ENCODE results near the gene CHTF18. TPM values are rescaled to one million over a fixed set of nuclear protein-coding genes. Genes with fewer than 3 reads are reported as not detected.
"Not testable (repeated sequence)": the region's sequence is repeated elsewhere in the genome, so short reads cannot be mapped to it uniquely, and the experiment has no call there.

CHTF18 gene
- total RNA-seq, 4 donors from 2014 or later = 5.0 to 17.8 (median 7.3) TPM

- no peak for TF ChIP-seq POLR2A (IDR thresholded peaks at IDR 0.05)
- Histone ChIP-seq H3K9me3 (peaks cover 0 to 24% (median 15%) of the 10 kb centered on the region in 3 donors), H3K27me3 (peaks cover 0 to 18% (median 0%) of the 10 kb centered on the region in 4 donors), H3K4me3 (no peak overlapping the region), H3K4me1 (no peaks in the 10 kb centered on the region), H3K27ac (no peak overlapping the region), H3K36me3 (no peaks in the 10 kb centered on the region)
- intact Hi-C loops (cut with DNase I) = no loop called here
- WGBS, 2 donors = 56 to 91% methylated on average over 2 to 6 of the region's 35 CpGs
- no peak for DNase-seq
Observed at GRCh38 chr16:832652-833336, 44.4 kb downstream of the CHTF18 start.

GRCh38 chr16:833411-833810 lies 45.0 kb downstream of the CHTF18 start:
- Histone ChIP-seq H3K27me3 (peaks cover 0 to 18% (median 0%) of the 10 kb centered on the region in 4 donors), H3K4me1 (no peaks in the 10 kb centered on the region), H3K9me3 (peaks cover 0 to 24% (median 15%) of the 10 kb centered on the region in 3 donors), H3K4me3 (no peak overlapping the region), H3K27ac (no peak overlapping the region), H3K36me3 (no peaks in the 10 kb centered on the region)
- intact Hi-C loops (cut with DNase I) = no loop called here
- no peak for DNase-seq
- WGBS, 2 donors = no CpG with 5 or more reads among the region's 14 CpGs
- no peak for TF ChIP-seq CTCF (IDR thresholded peaks at IDR 0.05)
- TF ChIP-seq POLR2A (IDR thresholded peaks at IDR 0.05) = no peak

GRCh38 chr16:835373-835772 lies 47.0 kb downstream of the CHTF18 start:
- intact Hi-C loops (cut with DNase I) = no loop called here
- 93% methylated on average over 8 of the region's 10 CpGs; no CpG with 5 or more reads in 1 of the 2 donors for WGBS, 2 donors
- TF ChIP-seq CTCF (IDR thresholded peaks at IDR 0.05) = no peak
- TF ChIP-seq POLR2A (IDR thresholded peaks at IDR 0.05) = no peak
- no peak overlapping the region for H3K4me3 ChIP-seq
- DNase-seq = no peak
- H3K4me1 ChIP-seq = no peaks in the 10 kb centered on the region
- H3K27ac ChIP-seq = no peak overlapping the region
- no peaks in the 10 kb centered on the region for H3K36me3 ChIP-seq
- peaks cover 0 to 24% (median 15%) of the 10 kb centered on the region in 3 donors for H3K9me3 ChIP-seq
- H3K27me3 ChIP-seq = peaks cover 0 to 31% (median 0%) of the 10 kb centered on the region in 4 donors

GRCh38 chr16:836221-836620 lies 47.8 kb downstream of the CHTF18 start:
- Histone ChIP-seq H3K36me3 (no peaks in the 10 kb centered on the region), H3K4me1 (no peaks in the 10 kb centered on the region), H3K27me3 (peaks cover 0 to 39% (median 0%) of the 10 kb centered on the region in 4 donors), H3K4me3 (no peak overlapping the region), H3K27ac (no peak overlapping the region), H3K9me3 (peaks cover 0 to 24% (median 15%) of the 10 kb centered on the region in 3 donors)
- intact Hi-C loops (cut with DNase I) = no loop called here
- TF ChIP-seq POLR2A (IDR thresholded peaks at IDR 0.05) (no peak), CTCF (IDR thresholded peaks at IDR 0.05) (no peak)
- WGBS, 2 donors = 84 to 91% methylated on average over 4 of the region's 4 CpGs
- no peak for DNase-seq

- H3K27ac ChIP-seq; DNase-seq; intact Hi-C loops (cut with DNase I); H3K4me1 ChIP-seq; H3K4me3 ChIP-seq; H3K36me3 ChIP-seq: not testable (repeated sequence)
- peaks cover 0 to 39% (median 0%) of the 10 kb centered on the region in 4 donors for H3K27me3 ChIP-seq
- WGBS, 2 donors = 74 to 87% methylated on average over 3 of the region's 3 CpGs
- H3K9me3 ChIP-seq = peaks cover 0 to 24% (median 15%) of the 10 kb centered on the region in 3 donors
Observed at GRCh38 chr16:836822-837221, 48.4 kb downstream of the CHTF18 start.

GRCh38 chr16:838741-839140 lies 50.3 kb downstream of the CHTF18 start:
- peaks cover 0 to 24% (median 15%) of the 10 kb centered on the region in 3 donors for H3K9me3 ChIP-seq
- no peak overlapping the region for H3K4me3 ChIP-seq
- no peaks in the 10 kb centered on the region for H3K36me3 ChIP-seq
- intact Hi-C loops (cut with DNase I) = no loop called here
- no peak for DNase-seq
- no peaks in the 10 kb centered on the region for H3K4me1 ChIP-seq
- TF ChIP-seq CTCF (IDR thresholded peaks at IDR 0.05) = no peak
- TF ChIP-seq POLR2A (IDR thresholded peaks at IDR 0.05) = no peak
- H3K27me3 ChIP-seq = peaks cover 0 to 43% (median 0%) of the 10 kb centered on the region in 4 donors
- no peak overlapping the region for H3K27ac ChIP-seq
- WGBS, 2 donors = 67 to 83% methylated on average over 1 to 14 of the region's 14 CpGs

All from esophagus squamous epithelium (tissue), 5 donors.